Measurements from ENCODE around the gene FMO2.
"Not testable (repeated sequence)": the region's sequence is repeated elsewhere in the genome, so short reads cannot be mapped to it uniquely, and the experiment has no call there.

FMO2 gene

GRCh38 chr1:171218661-171219060 lies 33.6 kb downstream of the FMO2 start:
- DNase-seq (ENCODE audit: low read depth in 3 of 3, low spot score in 1 of 3) = no peak

- DNase-seq (ENCODE audit: low read depth in 3 of 3, low spot score in 1 of 3) = no peak
These were observed 34.4 kb downstream of the FMO2 start for GRCh38 chr1:171219346-171220080.

GRCh38 chr1:171220081-171220420 lies 35.0 kb downstream of the FMO2 start:
- no peak for DNase-seq (ENCODE audit: low read depth in 3 of 3, low spot score in 1 of 3)

- no peak for DNase-seq (ENCODE audit: low read depth in 3 of 3, low spot score in 1 of 3)
These were observed 35.5 kb downstream of the FMO2 start for GRCh38 chr1:171220581-171221054.

GRCh38 chr1:171221665-171222591 lies 36.8 kb downstream of the FMO2 start:
- DNase-seq (ENCODE audit: low read depth in 3 of 3, low spot score in 1 of 3) = no peak

- no peak for DNase-seq (ENCODE audit: low read depth in 3 of 3, low spot score in 1 of 3)
These were observed 37.8 kb downstream of the FMO2 start for GRCh38 chr1:171222936-171223335.

- not testable (repeated sequence) for DNase-seq (ENCODE audit: low read depth in 3 of 3, low spot score in 1 of 3)
These were observed 39.2 kb downstream of the FMO2 start for GRCh38 chr1:171224257-171224656.

GRCh38 chr1:171226747-171227370 lies 41.8 kb downstream of the FMO2 start:
- no peak for DNase-seq (ENCODE audit: low read depth in 3 of 3, low spot score in 1 of 3)

- DNase-seq (ENCODE audit: low read depth in 3 of 3, low spot score in 1 of 3) = no peak
These were observed 46.2 kb downstream of the FMO2 start for GRCh38 chr1:171231326-171231725.

GRCh38 chr1:171233183-171233582 lies 48.1 kb downstream of the FMO2 start:
- DNase-seq (ENCODE audit: low read depth in 3 of 3, low spot score in 1 of 3) = no peak

- not testable (repeated sequence) for DNase-seq (ENCODE audit: low read depth in 3 of 3, low spot score in 1 of 3)
These were observed 51.1 kb downstream of the FMO2 start for GRCh38 chr1:171236231-171236630.

GRCh38 chr1:171243878-171244277 lies 58.8 kb downstream of the FMO2 start:
- DNase-seq (ENCODE audit: low read depth in 3 of 3, low spot score in 1 of 3) = no peak

GRCh38 chr1:171245458-171246064 lies 60.5 kb downstream of the FMO2 start:
- no peak for DNase-seq (ENCODE audit: low read depth in 3 of 3, low spot score in 1 of 3)

GRCh38 chr1:171247501-171247900 lies 62.4 kb downstream of the FMO2 start:
- no peak for DNase-seq (ENCODE audit: low read depth in 3 of 3, low spot score in 1 of 3)

- no peak for DNase-seq (ENCODE audit: low read depth in 3 of 3, low spot score in 1 of 3)
These were observed 63.2 kb downstream of the FMO2 start, which contains the start of gene FMO1 for GRCh38 chr1:171248302-171248701. Gene FMO1 (plus strand): TSS chr1:171248494. CDS start chr1:171258088, 9,594 bp downstream.

- no peak for DNase-seq (ENCODE audit: low read depth in 3 of 3, low spot score in 1 of 3)
These were observed 63.7 kb downstream of the FMO2 start for GRCh38 chr1:171248841-171249240.

- DNase-seq (ENCODE audit: low read depth in 3 of 3, low spot score in 1 of 3) = no peak
These were observed 65.2 kb downstream of the FMO2 start for GRCh38 chr1:171250263-171250662.

GRCh38 chr1:171251042-171251951 lies 66.2 kb downstream of the FMO2 start:
- DNase-seq (ENCODE audit: low read depth in 3 of 3, low spot score in 1 of 3) = peak in 1 of 3 donors; percentile 2

GRCh38 chr1:171251952-171252300 lies 66.8 kb downstream of the FMO2 start:
- no peak for DNase-seq (ENCODE audit: low read depth in 3 of 3, low spot score in 1 of 3)

- no peak for DNase-seq (ENCODE audit: low read depth in 3 of 3, low spot score in 1 of 3)
These were observed 67.4 kb downstream of the FMO2 start for GRCh38 chr1:171252482-171252881.

Data from stimulated activated CD4-positive, alpha-beta T cell treated with anti-CD3 and anti-CD28 coated beads, TNF-alpha, amount 100 ng/mL, for 1 hour (primary cell).